ENCODE measurements around the gene PEAK1.

- TF ChIP-seq GATA3 (IDR thresholded peaks at IDR 0.05; ENCODE audit: low read depth, low read length) (no peak), GATA2 (IDR thresholded peaks at IDR 0.05; ENCODE audit: low read depth, low read length) (no peak)
These were observed 47.9 kb downstream of the PEAK1 start for GRCh38 chr15:77371850-77372563.

Data from SH-SY5Y (cell line).